ENCODE results near the gene NUP98.

The NUP98 gene

GRCh38 chr11:3639841-3640240 is 157.5 kb downstream of the NUP98 start:
- no peak overlapping the region for H3K9ac ChIP-seq (ENCODE audit: low read depth in 1 of 2, low read length in 2 of 2)
- H3K27ac ChIP-seq (ENCODE audit: low read depth, low read length): no peak overlapping the region
- H3K36me3 ChIP-seq (ENCODE audit: control insufficient read depth in 1 of 2, insufficient read depth in 2 of 2, low read length in 2 of 2): no peaks in the 10 kb centered on the region
- H3K4me3 ChIP-seq (ENCODE audit: low read depth in 1 of 2, low read length in 2 of 2): no peak overlapping the region
- no peaks in the 10 kb centered on the region for H3K9me3 ChIP-seq (ENCODE audit: control insufficient read depth in 1 of 2, low read length in 2 of 2)
- H3K27me3 ChIP-seq (ENCODE audit: control insufficient read depth in 1 of 2, insufficient read depth in 2 of 2, low read length in 2 of 2): peaks cover 0 to 5% of the 10 kb centered on the region in 2 donors
- H3K4me1 ChIP-seq (ENCODE audit: control insufficient read depth in 1 of 2, insufficient read depth in 2 of 2, low read length in 2 of 2): peaks cover 8 to 13% of the 10 kb centered on the region in 2 donors

DNA sequence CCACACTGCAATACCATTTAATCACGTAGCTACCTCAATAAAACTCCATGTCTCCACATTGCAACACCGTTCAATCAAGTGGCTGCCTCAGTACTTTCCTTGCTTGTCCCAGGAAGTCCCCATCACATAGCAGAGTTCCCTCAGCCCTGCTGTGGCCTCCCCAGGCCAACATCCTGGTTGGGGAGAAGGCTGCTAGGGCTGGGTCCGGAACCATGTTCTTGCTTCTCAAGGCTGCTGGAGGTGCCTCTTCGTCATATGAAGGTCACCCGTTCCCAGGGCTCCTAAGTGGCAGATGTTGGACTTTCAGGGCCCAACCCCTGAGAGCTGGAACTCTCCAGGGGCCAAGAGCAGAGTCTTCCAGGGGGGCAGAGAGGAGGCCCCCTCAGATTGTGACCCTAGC is 158.8 kb downstream of the NUP98 start:
- H3K27me3 ChIP-seq (ENCODE audit: control insufficient read depth in 1 of 2, insufficient read depth in 2 of 2, low read length in 2 of 2): peaks cover 0 to 5% of the 10 kb centered on the region in 2 donors
- H3K9me3 ChIP-seq (ENCODE audit: control insufficient read depth in 1 of 2, low read length in 2 of 2): no peaks in the 10 kb centered on the region
- H3K36me3 ChIP-seq (ENCODE audit: control insufficient read depth in 1 of 2, insufficient read depth in 2 of 2, low read length in 2 of 2): no peaks in the 10 kb centered on the region

DNA sequence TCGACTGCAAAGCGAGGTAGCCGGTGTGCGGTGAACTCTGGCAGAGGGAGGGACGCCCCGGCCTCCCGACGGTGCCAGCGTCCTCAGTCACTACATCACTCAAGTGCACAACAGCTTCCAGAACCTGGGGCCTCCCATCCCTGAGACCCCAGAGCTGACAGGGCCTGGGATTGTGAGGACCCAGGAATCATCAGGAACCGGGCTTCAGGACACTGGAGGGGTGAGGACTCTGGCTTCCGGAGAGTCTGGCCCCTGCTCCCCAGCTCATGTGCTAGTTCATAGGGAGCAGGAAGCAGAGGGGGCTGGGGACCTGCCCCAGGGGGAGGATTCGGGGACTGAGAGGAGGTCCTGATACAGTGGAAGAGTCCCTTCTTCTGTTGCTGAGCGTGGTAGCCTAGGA is 160.2 kb downstream of the NUP98 start:
- Histone ChIP-seq H3K4me3 (ENCODE audit: low read depth in 1 of 2, low read length in 2 of 2) (no peak overlapping the region), H3K36me3 (ENCODE audit: control insufficient read depth in 1 of 2, insufficient read depth in 2 of 2, low read length in 2 of 2) (no peaks in the 10 kb centered on the region), H3K9me3 (ENCODE audit: control insufficient read depth in 1 of 2, low read length in 2 of 2) (no peaks in the 10 kb centered on the region), H3K9ac (ENCODE audit: low read depth in 1 of 2, low read length in 2 of 2) (no peak overlapping the region), H3K27me3 (ENCODE audit: control insufficient read depth in 1 of 2, insufficient read depth in 2 of 2, low read length in 2 of 2) (no peaks in the 10 kb centered on the region), H3K27ac (ENCODE audit: low read depth, low read length) (no peak overlapping the region), H3K4me1 (ENCODE audit: control insufficient read depth in 1 of 2, insufficient read depth in 2 of 2, low read length in 2 of 2) (no peaks in the 10 kb centered on the region)

More for the DNA sequence above, 158.8 kb downstream of the NUP98 start:
- H3K9ac ChIP-seq (ENCODE audit: low read depth in 1 of 2, low read length in 2 of 2): no peak overlapping the region
- H3K4me1 ChIP-seq (ENCODE audit: control insufficient read depth in 1 of 2, insufficient read depth in 2 of 2, low read length in 2 of 2): peaks cover 8 to 11% of the 10 kb centered on the region in 2 donors
- H3K27ac ChIP-seq (ENCODE audit: low read depth, low read length): no peak overlapping the region
- no peak overlapping the region for H3K4me3 ChIP-seq (ENCODE audit: low read depth in 1 of 2, low read length in 2 of 2)

DNA sequence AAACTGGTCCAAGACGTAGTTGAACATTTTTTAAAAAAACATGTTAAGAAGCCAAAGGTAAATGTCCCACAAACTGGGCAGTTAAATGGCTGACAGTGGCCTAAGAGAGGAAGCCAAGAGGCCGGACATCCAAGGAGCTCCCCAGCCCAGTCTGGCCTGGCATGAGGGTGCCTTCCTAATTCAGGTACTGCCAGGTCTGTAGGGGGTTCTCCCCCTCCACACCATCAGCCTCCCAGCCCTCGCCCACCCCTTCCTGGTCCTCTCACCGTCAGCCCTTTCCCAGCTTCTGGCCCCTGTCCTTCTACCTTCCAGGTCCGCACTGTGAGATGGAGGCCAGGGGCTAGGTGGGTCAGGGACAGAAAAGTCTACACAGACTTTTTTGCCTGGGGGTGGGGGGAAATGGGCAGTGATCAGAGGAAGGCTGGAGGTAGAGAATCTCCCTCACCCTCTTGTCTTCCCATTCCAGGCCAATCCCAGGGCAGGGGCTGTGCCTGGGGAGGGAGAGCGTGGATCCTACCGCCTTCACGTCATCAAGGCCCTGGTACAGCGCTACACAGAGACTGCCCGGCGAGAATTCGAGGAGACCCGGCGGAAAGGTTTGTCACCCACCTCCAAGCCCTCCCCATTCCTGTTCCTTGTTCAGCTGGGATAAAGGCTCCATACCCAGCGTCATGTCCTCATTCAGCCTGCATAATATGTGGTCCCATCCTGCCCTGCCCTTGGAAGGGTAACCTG is 161.5 kb downstream of the NUP98 start:
- no peak overlapping the region for H3K9ac ChIP-seq (ENCODE audit: low read depth in 1 of 2, low read length in 2 of 2)

DNA sequence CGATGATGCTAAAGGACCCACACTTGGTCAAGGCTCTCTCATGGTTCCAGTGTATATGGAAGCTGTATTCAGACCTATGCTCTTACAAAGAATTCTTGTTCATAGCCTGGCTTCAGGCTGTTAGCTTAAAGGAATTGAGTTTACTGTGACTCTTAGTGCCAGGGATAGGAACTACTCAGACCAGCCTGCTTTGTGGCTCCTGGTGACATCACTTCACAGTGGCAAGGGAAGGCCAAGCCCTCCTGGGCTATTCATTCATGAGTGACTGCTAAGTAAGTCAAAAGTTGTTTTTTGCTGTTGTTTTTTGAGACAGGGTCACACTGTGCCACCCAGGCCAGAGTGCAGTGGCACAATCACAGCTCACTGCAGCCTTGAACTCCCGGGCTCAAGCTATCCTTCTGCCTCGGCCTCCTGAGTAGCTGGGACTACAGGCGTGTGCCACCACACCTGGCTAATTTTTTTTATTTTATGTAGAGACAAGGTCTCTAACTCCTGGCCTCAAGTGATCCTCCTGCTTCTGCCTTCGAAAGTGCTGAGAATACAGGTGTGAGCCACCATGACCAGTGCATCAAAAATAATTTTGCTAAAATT is 165.2 kb downstream of the NUP98 start:
- no peaks in the 10 kb centered on the region for H3K9me3 ChIP-seq (ENCODE audit: control insufficient read depth in 1 of 2, low read length in 2 of 2)
- no peaks in the 10 kb centered on the region for H3K36me3 ChIP-seq (ENCODE audit: control insufficient read depth in 1 of 2, insufficient read depth in 2 of 2, low read length in 2 of 2)
- no peaks in the 10 kb centered on the region for H3K27me3 ChIP-seq (ENCODE audit: control insufficient read depth in 1 of 2, insufficient read depth in 2 of 2, low read length in 2 of 2)
- no peak overlapping the region for H3K27ac ChIP-seq (ENCODE audit: low read depth, low read length)
- H3K4me1 ChIP-seq (ENCODE audit: control insufficient read depth in 1 of 2, insufficient read depth in 2 of 2, low read length in 2 of 2): no peaks in the 10 kb centered on the region
- H3K9ac ChIP-seq (ENCODE audit: low read depth in 1 of 2, low read length in 2 of 2): no peak overlapping the region
- H3K4me3 ChIP-seq (ENCODE audit: low read depth in 1 of 2, low read length in 2 of 2): no peak overlapping the region

More for the DNA sequence above, 161.5 kb downstream of the NUP98 start:
- no peaks in the 10 kb centered on the region for H3K9me3 ChIP-seq (ENCODE audit: control insufficient read depth in 1 of 2, low read length in 2 of 2)
- no peaks in the 10 kb centered on the region for H3K27me3 ChIP-seq (ENCODE audit: control insufficient read depth in 1 of 2, insufficient read depth in 2 of 2, low read length in 2 of 2)
- H3K4me1 ChIP-seq (ENCODE audit: control insufficient read depth in 1 of 2, insufficient read depth in 2 of 2, low read length in 2 of 2): no peaks in the 10 kb centered on the region
- no peak overlapping the region for H3K27ac ChIP-seq (ENCODE audit: low read depth, low read length)
- no peaks in the 10 kb centered on the region for H3K36me3 ChIP-seq (ENCODE audit: control insufficient read depth in 1 of 2, insufficient read depth in 2 of 2, low read length in 2 of 2)
- H3K4me3 ChIP-seq (ENCODE audit: low read depth in 1 of 2, low read length in 2 of 2): no peak overlapping the region

- Histone ChIP-seq H3K27ac (ENCODE audit: low read depth, low read length) (no peak overlapping the region), H3K36me3 (ENCODE audit: control insufficient read depth in 1 of 2, insufficient read depth in 2 of 2, low read length in 2 of 2) (no peaks in the 10 kb centered on the region), H3K9me3 (ENCODE audit: control insufficient read depth in 1 of 2, low read length in 2 of 2) (no peaks in the 10 kb centered on the region), H3K4me3 (ENCODE audit: low read depth in 1 of 2, low read length in 2 of 2) (no peak overlapping the region), H3K27me3 (ENCODE audit: control insufficient read depth in 1 of 2, insufficient read depth in 2 of 2, low read length in 2 of 2) (no peaks in the 10 kb centered on the region), H3K4me1 (ENCODE audit: control insufficient read depth in 1 of 2, insufficient read depth in 2 of 2, low read length in 2 of 2) (no peaks in the 10 kb centered on the region), H3K9ac (ENCODE audit: low read depth in 1 of 2, low read length in 2 of 2) (no peak overlapping the region)
These were observed 166.0 kb downstream of the NUP98 start for GRCh38 chr11:3631331-3631730.

GRCh38 chr11:3627291-3627690 is 170.1 kb downstream of the NUP98 start:
- Histone ChIP-seq H3K4me1 (ENCODE audit: control insufficient read depth in 1 of 2, insufficient read depth in 2 of 2, low read length in 2 of 2) (no peaks in the 10 kb centered on the region), H3K27me3 (ENCODE audit: control insufficient read depth in 1 of 2, insufficient read depth in 2 of 2, low read length in 2 of 2) (no peaks in the 10 kb centered on the region), H3K36me3 (ENCODE audit: control insufficient read depth in 1 of 2, insufficient read depth in 2 of 2, low read length in 2 of 2) (no peaks in the 10 kb centered on the region), H3K27ac (ENCODE audit: low read depth, low read length) (no peak overlapping the region), H3K9me3 (ENCODE audit: control insufficient read depth in 1 of 2, low read length in 2 of 2) (no peaks in the 10 kb centered on the region), H3K4me3 (ENCODE audit: low read depth in 1 of 2, low read length in 2 of 2) (no peak overlapping the region), H3K9ac (ENCODE audit: low read depth in 1 of 2, low read length in 2 of 2) (no peak overlapping the region)

DNA sequence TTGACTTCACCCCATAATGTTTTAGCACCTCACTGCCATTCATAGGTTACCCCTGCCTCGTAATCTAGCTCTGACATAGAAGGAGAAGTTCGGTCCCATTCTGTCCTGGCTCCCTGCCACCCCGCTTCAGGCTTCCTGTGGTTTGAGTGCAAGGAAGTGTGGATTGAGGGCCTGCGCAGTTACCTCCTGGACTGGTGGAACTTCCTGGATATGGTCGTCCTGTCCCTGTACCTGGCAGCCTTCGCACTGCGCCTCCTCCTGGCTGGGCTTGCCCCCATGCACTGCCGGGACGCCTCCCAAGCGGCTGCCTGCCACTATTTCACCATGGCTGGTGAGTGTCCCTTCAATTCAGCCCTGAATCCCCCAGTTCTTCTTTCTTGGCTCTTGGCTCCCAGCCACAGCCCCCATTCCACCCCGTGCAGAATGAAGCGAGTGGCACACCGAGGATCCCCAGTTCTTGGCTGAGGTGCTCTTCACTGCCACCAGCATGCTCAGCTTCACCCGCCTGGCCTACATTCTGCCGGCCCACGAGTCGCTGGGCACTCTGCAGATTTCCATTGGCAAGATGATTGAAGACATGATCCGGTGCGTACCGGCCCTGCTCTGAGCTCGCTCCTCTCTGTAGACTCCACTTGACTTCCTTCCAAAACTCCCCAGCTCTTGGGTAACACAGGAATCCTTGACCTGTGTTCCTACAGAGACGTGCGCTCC is 170.9 kb downstream of the NUP98 start:
- no peak overlapping the region for H3K27ac ChIP-seq (ENCODE audit: low read depth, low read length)
- H3K9me3 ChIP-seq (ENCODE audit: control insufficient read depth in 1 of 2, low read length in 2 of 2): no peaks in the 10 kb centered on the region
- H3K4me3 ChIP-seq (ENCODE audit: low read depth in 1 of 2, low read length in 2 of 2): no peak overlapping the region
- no peak overlapping the region for H3K9ac ChIP-seq (ENCODE audit: low read depth in 1 of 2, low read length in 2 of 2)
- H3K36me3 ChIP-seq (ENCODE audit: control insufficient read depth in 1 of 2, insufficient read depth in 2 of 2, low read length in 2 of 2): no peaks in the 10 kb centered on the region
- H3K27me3 ChIP-seq (ENCODE audit: control insufficient read depth in 1 of 2, insufficient read depth in 2 of 2, low read length in 2 of 2): no peaks in the 10 kb centered on the region
- no peaks in the 10 kb centered on the region for H3K4me1 ChIP-seq (ENCODE audit: control insufficient read depth in 1 of 2, insufficient read depth in 2 of 2, low read length in 2 of 2)

All from duodenal mucosa (tissue), 2 donors.